ENCODE data around the gene CDKN1A. TPM values are rescaled to one million over a fixed set of nuclear protein-coding genes. Genes with fewer than 3 reads are reported as not detected.

Gene CDKN1A
- total RNA-seq, 6 donors from 2014 or later: 61.8 to 186 (median 127) TPM

DNA sequence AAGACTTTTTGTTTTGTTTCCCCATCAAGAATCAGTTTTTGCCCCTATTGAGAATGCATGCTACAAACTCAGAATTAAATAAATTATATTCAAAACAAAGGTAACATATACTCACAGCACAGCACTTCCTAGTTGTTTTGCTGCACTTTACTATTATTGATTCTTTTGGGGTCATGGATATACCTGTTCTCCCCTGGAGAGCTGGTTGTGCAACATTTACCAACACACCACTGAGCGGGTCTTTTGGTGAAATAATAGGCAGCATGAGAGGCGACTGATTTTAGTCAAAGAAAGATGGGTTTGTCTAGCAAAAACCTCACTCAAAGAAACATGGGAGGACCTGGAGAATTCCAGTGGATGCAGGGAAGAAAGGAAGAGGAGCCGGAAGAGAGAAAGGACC, 39.9 kb upstream of the CDKN1A start:
- WGBS, 2 donors: 94 to 97% methylated on average over 3 of the region's 3 CpGs
- H3K27me3 ChIP-seq: no peaks in the 10 kb centered on the region
- peaks cover 0 to 7% (median 4%) of the 10 kb centered on the region in 4 donors for H3K4me1 ChIP-seq
- H3K27ac ChIP-seq: no peak overlapping the region
- H3K9me3 ChIP-seq: no peaks in the 10 kb centered on the region
- no peak for TF ChIP-seq CTCF (IDR thresholded peaks at IDR 0.05)
- TF ChIP-seq POLR2AphosphoS5 (IDR thresholded peaks at IDR 0.05): no peak
- TF ChIP-seq EP300 (IDR thresholded peaks at IDR 0.05): no peak
- TF ChIP-seq POLR2A (IDR thresholded peaks at IDR 0.05): no peak
- H3K4me3 ChIP-seq: no peak overlapping the region
- DNase-seq: no peak
- H3K36me3 ChIP-seq: no peaks in the 10 kb centered on the region
- ATAC-seq (ENCODE audit: low FRiP score in 2 of 2): no peak

DNA sequence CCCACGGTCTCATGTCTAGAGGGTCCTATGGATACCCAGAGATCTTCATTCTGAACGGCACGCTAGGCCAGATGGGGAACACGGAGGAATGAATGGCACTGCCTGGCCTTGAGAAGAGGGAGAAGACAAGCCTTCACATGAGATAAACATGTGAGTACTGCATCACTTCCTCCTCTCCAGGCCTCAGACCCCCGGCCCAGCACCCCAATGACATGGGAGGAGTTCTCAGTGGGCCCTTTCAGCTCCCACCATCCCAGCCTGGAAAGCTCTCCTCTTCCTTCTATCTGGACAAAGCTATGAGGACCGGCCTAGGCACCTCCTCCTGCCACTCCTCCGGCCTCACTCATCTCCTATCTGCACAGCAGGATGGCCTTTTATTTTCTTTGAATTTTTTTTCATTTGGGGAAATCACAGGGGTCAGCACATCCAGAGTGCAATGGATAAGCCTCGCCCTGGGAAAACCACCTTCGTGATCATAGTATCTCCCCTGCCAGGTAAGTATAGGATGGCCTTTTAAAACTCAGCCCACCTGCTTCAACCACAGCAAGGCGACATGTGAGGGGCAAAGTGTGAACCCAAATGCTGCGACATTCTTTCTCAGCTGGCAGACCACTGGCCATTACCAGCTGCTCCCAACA, 39.2 kb upstream of the CDKN1A start:
- H3K36me3 ChIP-seq: no peaks in the 10 kb centered on the region
- WGBS, 2 donors: 89 to 93% methylated on average over 11 of the region's 11 CpGs
- no peaks in the 10 kb centered on the region for H3K27me3 ChIP-seq
- no peak overlapping the region for H3K4me3 ChIP-seq
- no peak overlapping the region for H3K27ac ChIP-seq
- no peak for ATAC-seq (ENCODE audit: low FRiP score in 2 of 2)
- H3K9me3 ChIP-seq: no peaks in the 10 kb centered on the region
- H3K4me1 ChIP-seq: peaks cover 0 to 6% (median 2%) of the 10 kb centered on the region in 4 donors
- DNase-seq: no peak
- no peak for TF ChIP-seq POLR2AphosphoS5 (IDR thresholded peaks at IDR 0.05)

GRCh38 chr6:36641543-36641942, 37.0 kb upstream of the CDKN1A start:
- H3K4me1 ChIP-seq: peaks cover 0 to 8% (median 2%) of the 10 kb centered on the region in 4 donors
- WGBS, 2 donors: 67 to 78% methylated on average over 3 of the region's 3 CpGs
- ATAC-seq (ENCODE audit: low FRiP score in 2 of 2): no peak
- no peak for DNase-seq
- H3K36me3 ChIP-seq: no peaks in the 10 kb centered on the region
- H3K27me3 ChIP-seq: no peaks in the 10 kb centered on the region
- H3K27ac ChIP-seq: no peak overlapping the region
- no peaks in the 10 kb centered on the region for H3K9me3 ChIP-seq
- no peak overlapping the region for H3K4me3 ChIP-seq
- TF ChIP-seq POLR2A (IDR thresholded peaks at IDR 0.05) (no peak), CTCF (IDR thresholded peaks at IDR 0.05) (no peak), EP300 (IDR thresholded peaks at IDR 0.05) (no peak), POLR2AphosphoS5 (IDR thresholded peaks at IDR 0.05) (no peak)

GRCh38 chr6:36642913-36643817, 35.3 kb upstream of the CDKN1A start:
- ATAC-seq (ENCODE audit: low FRiP score in 2 of 2): peak; percentile 47 to 54
- H3K36me3 ChIP-seq: no peaks in the 10 kb centered on the region
- peak in 1 of 2 donors; percentile 67 for DNase-seq
- H3K27ac ChIP-seq: no peak overlapping the region
- H3K27me3 ChIP-seq: no peaks in the 10 kb centered on the region
- peaks cover 0 to 8% (median 2%) of the 10 kb centered on the region in 4 donors for H3K4me1 ChIP-seq
- TF ChIP-seq POLR2AphosphoS5 (IDR thresholded peaks at IDR 0.05) (no peak), EP300 (IDR thresholded peaks at IDR 0.05) (no peak), POLR2A (IDR thresholded peaks at IDR 0.05) (no peak), CTCF (IDR thresholded peaks at IDR 0.05) (no peak)
- H3K4me3 ChIP-seq: no peak overlapping the region
- H3K9me3 ChIP-seq: no peaks in the 10 kb centered on the region
- 46 to 55% methylated on average over 7 to 8 of the region's 8 CpGs for WGBS, 2 donors

DNA sequence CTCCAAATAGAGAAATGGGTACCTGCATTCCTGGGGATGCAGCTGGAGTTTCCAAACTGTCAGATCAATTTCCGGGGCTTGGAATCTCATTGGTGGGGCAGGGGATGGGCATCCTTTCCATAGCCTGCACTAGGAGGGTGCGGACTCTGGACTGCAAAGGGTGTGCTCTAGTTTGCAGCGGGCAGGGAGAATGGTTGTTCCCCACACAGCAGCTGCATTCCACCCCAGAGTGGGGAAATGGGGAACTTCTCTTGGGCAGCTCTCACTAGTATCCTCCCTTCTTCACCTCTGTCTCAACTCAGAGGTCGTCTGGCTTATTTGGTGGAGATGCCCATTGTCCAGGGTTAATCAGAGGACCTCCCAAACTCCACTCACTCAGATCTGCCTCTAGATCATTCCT, 34.5 kb upstream of the CDKN1A start:
- Histone ChIP-seq H3K36me3 (no peaks in the 10 kb centered on the region), H3K27me3 (no peaks in the 10 kb centered on the region), H3K27ac (no peak overlapping the region), H3K4me1 (peaks cover 0 to 8% (median 2%) of the 10 kb centered on the region in 4 donors), H3K4me3 (no peak overlapping the region), H3K9me3 (no peaks in the 10 kb centered on the region)
- TF ChIP-seq EP300 (IDR thresholded peaks at IDR 0.05): no peak
- TF ChIP-seq CTCF (IDR thresholded peaks at IDR 0.05): no peak
- no peak for TF ChIP-seq POLR2A (IDR thresholded peaks at IDR 0.05)
- no peak for TF ChIP-seq POLR2AphosphoS5 (IDR thresholded peaks at IDR 0.05)
- 78 to 86% methylated on average over 4 of the region's 4 CpGs for WGBS, 2 donors
- ATAC-seq (ENCODE audit: low FRiP score in 2 of 2) (peak in 1 of 2 donors; percentile 59), DNase-seq (no peak)
